Mesendoderm (in vitro differentiated cells): ENCODE measurements around the gene ADAMTS14.
"Not testable (repeated sequence)": the region's sequence is repeated elsewhere in the genome, so short reads cannot be mapped to it uniquely, and the experiment has no call there.

Experiments used
- DNase-seq: peaks from one replicate; pipeline ENCODE4 v3.0.0; 2013
- H2AK5ac ChIP-seq: 2 replicates; pipeline ENCODE4 v1.6.1; 2013; ENCODE audit warnings: low read length, inconsistent platforms
- H2BK120ac ChIP-seq: 2 replicates; pipeline ENCODE4 v1.6.1; 2013; ENCODE audit warnings: low read depth, mild to moderate bottlenecking, low read length, moderate library complexity, mixed read lengths
- H2BK15ac ChIP-seq: replicated peaks from 2 replicates; pipeline ENCODE4 v1.6.1; 2013; ENCODE audit warnings: low read depth, mild to moderate bottlenecking, moderate library complexity
- H2BK5ac ChIP-seq: 2 replicates; pipeline ENCODE4 v1.6.1; 2013; ENCODE audit warnings: low read length, inconsistent platforms
- H3K18ac ChIP-seq: 2 replicates; pipeline ENCODE4 v1.6.1; 2013; ENCODE audit warnings: mild to moderate bottlenecking, low read length, mixed read lengths
- H3K23ac ChIP-seq: one replicate; pipeline ENCODE4 v1.6.1; 2013; ENCODE audit warnings: low read length
- H3K27ac ChIP-seq: 2 replicates; pipeline ENCODE4 v1.5.1; 2013; ENCODE audit warnings: low read depth, mild to moderate bottlenecking, inconsistent platforms, low read length, moderate library complexity
- H3K27me3 ChIP-seq: 2 replicates; pipeline ENCODE4 v1.6.1; 2013; ENCODE audit warnings: low read length, control low read depth, mild to moderate bottlenecking, inconsistent platforms; ENCODE audit not compliant: insufficient read depth, poor library complexity
- H3K36me3 ChIP-seq: 2 replicates; pipeline ENCODE4 v1.6.1; 2013; ENCODE audit warnings: low read length, inconsistent platforms; ENCODE audit not compliant: control insufficient read depth, insufficient read depth
- H3K4ac ChIP-seq: one replicate; pipeline ENCODE4 v1.6.1; 2013; ENCODE audit warnings: low read depth, mild to moderate bottlenecking, low read length, moderate library complexity
- H3K4me1 ChIP-seq: 2 replicates; pipeline ENCODE4 v1.6.1; 2013; ENCODE audit warnings: low read depth, low read length, inconsistent platforms; ENCODE audit not compliant: control insufficient read depth
- H3K4me2 ChIP-seq: 2 replicates; pipeline ENCODE4 v1.6.1; 2013; ENCODE audit warnings: low read length
- H3K4me3 ChIP-seq: 2 replicates; pipeline ENCODE4 v1.5.1; 2013; ENCODE audit warnings: mild to moderate bottlenecking, low read length
- H3K56ac ChIP-seq: one replicate; pipeline ENCODE4 v1.6.1; 2013; ENCODE audit warnings: low read length
- H3K79me1 ChIP-seq: 2 replicates; pipeline ENCODE4 v1.6.1; 2013; ENCODE audit warnings: low read length, inconsistent platforms
- H3K79me2 ChIP-seq: 2 replicates; pipeline ENCODE4 v1.6.1; 2013; ENCODE audit warnings: mild to moderate bottlenecking, low read length; ENCODE audit not compliant: control insufficient read depth, insufficient read depth
- H3K9ac ChIP-seq: 2 replicates; pipeline ENCODE4 v1.6.1; 2013; ENCODE audit warnings: low read length, inconsistent platforms
- H4K5ac ChIP-seq: one replicate; pipeline ENCODE4 v1.6.1; 2013; ENCODE audit warnings: low read length
- H4K8ac ChIP-seq: one replicate; pipeline ENCODE4 v1.6.1; 2013; ENCODE audit warnings: low read depth, mild to moderate bottlenecking, control low read depth, low read length, moderate library complexity
- WGBS: extraction: QIAGEN DNeasy Blood & Tissue Kit; methylation state at CpG from one replicate; pipeline ENCODE4 v1.1.7; 2013; ENCODE audit warnings: low lambda C conversion rate, missing lambda C conversion rate; ENCODE audit not compliant: insufficient coverage; ENCODE audit errors: extremely low coverage; 5-methylcytosine and 5-hydroxymethylcytosine counted together

ADAMTS14 gene

GRCh38 chr10:70659306-70659705 is 13.0 kb upstream of the ADAMTS14 start:
- no peak overlapping the region for H3K56ac ChIP-seq
- no peaks in the 10 kb centered on the region for H3K79me1 ChIP-seq
- no peaks in the 10 kb centered on the region for H3K36me3 ChIP-seq
- no peak overlapping the region for H4K8ac ChIP-seq
- no peaks in the 10 kb centered on the region for H3K79me2 ChIP-seq
- H2BK120ac ChIP-seq = no peak overlapping the region
- H3K23ac ChIP-seq = no peak overlapping the region
- H2BK5ac ChIP-seq = no peak overlapping the region
- H3K27ac ChIP-seq = no peak overlapping the region
- H3K27me3 ChIP-seq = no peaks in the 10 kb centered on the region
- H3K4me1 ChIP-seq = no peaks in the 10 kb centered on the region
- H3K4me2 ChIP-seq = no peak overlapping the region
- no CpG with 5 or more reads among the region's 1 CpG for WGBS
- H3K18ac ChIP-seq = no peak overlapping the region
- H2BK15ac ChIP-seq = no peak overlapping the region
- H3K9ac ChIP-seq = no peak overlapping the region
- H3K4me3 ChIP-seq = no peak overlapping the region
- no peak overlapping the region for H4K5ac ChIP-seq
- DNase-seq = no peak
- no peak overlapping the region for H3K4ac ChIP-seq
- no peak overlapping the region for H2AK5ac ChIP-seq

GRCh38 chr10:70660722-70661121 is 11.6 kb upstream of the ADAMTS14 start:
- no peak for DNase-seq
- H3K27me3 ChIP-seq = no peaks in the 10 kb centered on the region
- no peak overlapping the region for H3K27ac ChIP-seq
- H2BK5ac ChIP-seq = no peak overlapping the region
- H3K23ac ChIP-seq = no peak overlapping the region
- no peaks in the 10 kb centered on the region for H3K79me2 ChIP-seq
- no peak overlapping the region for H4K5ac ChIP-seq
- no peak overlapping the region for H2BK15ac ChIP-seq
- no peak overlapping the region for H3K56ac ChIP-seq
- no peak overlapping the region for H3K4me3 ChIP-seq
- no peak overlapping the region for H3K4ac ChIP-seq
- no peak overlapping the region for H2BK120ac ChIP-seq
- H4K8ac ChIP-seq = no peak overlapping the region
- H3K79me1 ChIP-seq = no peaks in the 10 kb centered on the region
- no peak overlapping the region for H2AK5ac ChIP-seq
- H3K18ac ChIP-seq = no peak overlapping the region
- H3K4me2 ChIP-seq = no peak overlapping the region
- WGBS = no CpG with 5 or more reads among the region's 4 CpGs
- H3K9ac ChIP-seq = no peak overlapping the region
- H3K4me1 ChIP-seq = no peaks in the 10 kb centered on the region
- no peaks in the 10 kb centered on the region for H3K36me3 ChIP-seq

GRCh38 chr10:70661623-70662361 is 10.5 kb upstream of the ADAMTS14 start:
- H2BK5ac ChIP-seq = no peak overlapping the region
- no peak for DNase-seq
- H3K23ac ChIP-seq = no peak overlapping the region

GRCh38 chr10:70662362-70663220 is 9.7 kb upstream of the ADAMTS14 start:
- no peak overlapping the region for H4K8ac ChIP-seq
- WGBS = 100% methylated on average over 1 of the region's 12 CpGs
- no peaks in the 10 kb centered on the region for H3K27me3 ChIP-seq
- H3K79me2 ChIP-seq = no peaks in the 10 kb centered on the region
- H3K4me1 ChIP-seq = no peaks in the 10 kb centered on the region
- H2BK15ac ChIP-seq = no peak overlapping the region
- no peak overlapping the region for H3K4ac ChIP-seq
- DNase-seq = no peak
- no peak overlapping the region for H2BK120ac ChIP-seq
- no peaks in the 10 kb centered on the region for H3K79me1 ChIP-seq
- no peaks in the 10 kb centered on the region for H3K36me3 ChIP-seq
- H4K5ac ChIP-seq = no peak overlapping the region
- no peak overlapping the region for H3K18ac ChIP-seq
- H2AK5ac ChIP-seq = no peak overlapping the region
- H3K4me2 ChIP-seq = no peak overlapping the region
- no peak overlapping the region for H3K9ac ChIP-seq
- H3K56ac ChIP-seq = no peak overlapping the region
- no peak overlapping the region for H3K4me3 ChIP-seq
- no peak overlapping the region for H3K27ac ChIP-seq
- H2BK5ac ChIP-seq = no peak overlapping the region
- no peak overlapping the region for H3K23ac ChIP-seq

More at GRCh38 chr10:70661623-70662361, 10.5 kb upstream of the ADAMTS14 start:
- Histone ChIP-seq H3K36me3 (no peaks in the 10 kb centered on the region), H4K5ac (no peak overlapping the region), H3K4ac (no peak overlapping the region), H3K27me3 (no peaks in the 10 kb centered on the region), H3K18ac (no peak overlapping the region), H3K4me2 (no peak overlapping the region), H2BK120ac (no peak overlapping the region), H3K4me3 (no peak overlapping the region), H3K56ac (no peak overlapping the region), H2AK5ac (no peak overlapping the region), H3K79me1 (no peaks in the 10 kb centered on the region), H3K9ac (no peak overlapping the region), H3K27ac (no peak overlapping the region), H4K8ac (no peak overlapping the region), H2BK15ac (no peak overlapping the region), H3K4me1 (no peaks in the 10 kb centered on the region), H3K79me2 (no peaks in the 10 kb centered on the region)
- WGBS = no CpG with 5 or more reads among the region's 11 CpGs

- not testable (repeated sequence) for H3K4ac ChIP-seq, H3K79me2 ChIP-seq, H3K4me3 ChIP-seq, H3K79me1 ChIP-seq, H3K36me3 ChIP-seq, H4K8ac ChIP-seq, H2AK5ac ChIP-seq, H2BK15ac ChIP-seq, H2BK120ac ChIP-seq, H2BK5ac ChIP-seq, H3K27me3 ChIP-seq, H3K56ac ChIP-seq, H3K4me1 ChIP-seq, DNase-seq, H3K23ac ChIP-seq, H3K9ac ChIP-seq, H4K5ac ChIP-seq, H3K4me2 ChIP-seq, H3K18ac ChIP-seq, H3K27ac ChIP-seq
- no CpG with 5 or more reads among the region's 10 CpGs for WGBS
These were observed 8.6 kb upstream of the ADAMTS14 start for GRCh38 chr10:70663458-70664409.
